Measurements from ENCODE around the gene CYTH2.
A peak's percentile ranks its signal among the peaks of the same experiment; 100 is the strongest.

GRCh38 chr19:48443731-48444128, 25.4 kb upstream of the CYTH2 start:
- TF ChIP-seq CTCF (conservative IDR thresholded peaks at IDR 0.05; ENCODE audit: low read depth in 2 of 2) (0 out of 4 replicates have a peak, but pooled peaks of 1 of the 2 experiments have one; percentile 13), EZH2 (IDR thresholded peaks at IDR 0.05; ENCODE audit: low read depth, unreplicated experiment) (peak; percentile 47), POLR2AphosphoS5 (IDR thresholded peaks at IDR 0.05; ENCODE audit: low read depth) (peak; percentile 35), STAT1 (IDR thresholded peaks at IDR 0.05; ENCODE audit: unreplicated experiment) (no peak), EZH2phosphoT487 (IDR thresholded peaks at IDR 0.05; ENCODE audit: unreplicated experiment) (no peak), CREB1 (CRISPR knock-in tag; IDR thresholded peaks at IDR 0.05; ENCODE audit: low read depth) (no peak), JUNB (IDR thresholded peaks at IDR 0.05; ENCODE audit: unreplicated experiment) (no peak)
- TF ChIP-seq, protein P1, sequence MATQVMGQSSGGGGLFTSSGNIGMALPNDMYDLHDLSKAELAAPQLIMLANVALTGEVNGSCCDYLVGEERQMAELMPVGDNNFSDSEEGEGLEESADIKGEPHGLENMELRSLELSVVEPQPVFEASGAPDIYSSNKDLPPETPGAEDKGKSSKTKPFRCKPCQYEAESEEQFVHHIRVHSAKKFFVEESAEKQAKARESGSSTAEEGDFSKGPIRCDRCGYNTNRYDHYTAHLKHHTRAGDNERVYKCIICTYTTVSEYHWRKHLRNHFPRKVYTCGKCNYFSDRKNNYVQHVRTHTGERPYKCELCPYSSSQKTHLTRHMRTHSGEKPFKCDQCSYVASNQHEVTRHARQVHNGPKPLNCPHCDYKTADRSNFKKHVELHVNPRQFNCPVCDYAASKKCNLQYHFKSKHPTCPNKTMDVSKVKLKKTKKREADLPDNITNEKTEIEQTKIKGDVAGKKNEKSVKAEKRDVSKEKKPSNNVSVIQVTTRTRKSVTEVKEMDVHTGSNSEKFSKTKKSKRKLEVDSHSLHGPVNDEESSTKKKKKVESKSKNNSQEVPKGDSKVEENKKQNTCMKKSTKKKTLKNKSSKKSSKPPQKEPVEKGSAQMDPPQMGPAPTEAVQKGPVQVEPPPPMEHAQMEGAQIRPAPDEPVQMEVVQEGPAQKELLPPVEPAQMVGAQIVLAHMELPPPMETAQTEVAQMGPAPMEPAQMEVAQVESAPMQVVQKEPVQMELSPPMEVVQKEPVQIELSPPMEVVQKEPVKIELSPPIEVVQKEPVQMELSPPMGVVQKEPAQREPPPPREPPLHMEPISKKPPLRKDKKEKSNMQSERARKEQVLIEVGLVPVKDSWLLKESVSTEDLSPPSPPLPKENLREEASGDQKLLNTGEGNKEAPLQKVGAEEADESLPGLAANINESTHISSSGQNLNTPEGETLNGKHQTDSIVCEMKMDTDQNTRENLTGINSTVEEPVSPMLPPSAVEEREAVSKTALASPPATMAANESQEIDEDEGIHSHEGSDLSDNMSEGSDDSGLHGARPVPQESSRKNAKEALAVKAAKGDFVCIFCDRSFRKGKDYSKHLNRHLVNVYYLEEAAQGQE (IDR thresholded peaks at IDR 0.05; ENCODE audit: unreplicated experiment), result no peak
- TF ChIP-seq, protein P2, sequence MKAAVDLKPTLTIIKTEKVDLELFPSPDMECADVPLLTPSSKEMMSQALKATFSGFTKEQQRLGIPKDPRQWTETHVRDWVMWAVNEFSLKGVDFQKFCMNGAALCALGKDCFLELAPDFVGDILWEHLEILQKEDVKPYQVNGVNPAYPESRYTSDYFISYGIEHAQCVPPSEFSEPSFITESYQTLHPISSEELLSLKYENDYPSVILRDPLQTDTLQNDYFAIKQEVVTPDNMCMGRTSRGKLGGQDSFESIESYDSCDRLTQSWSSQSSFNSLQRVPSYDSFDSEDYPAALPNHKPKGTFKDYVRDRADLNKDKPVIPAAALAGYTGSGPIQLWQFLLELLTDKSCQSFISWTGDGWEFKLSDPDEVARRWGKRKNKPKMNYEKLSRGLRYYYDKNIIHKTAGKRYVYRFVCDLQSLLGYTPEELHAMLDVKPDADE (IDR thresholded peaks at IDR 0.05), result no peak

Data from GM23338 (cell line).